ENCODE measurements around the gene CRYBG3.

The CRYBG3 gene

DNA sequence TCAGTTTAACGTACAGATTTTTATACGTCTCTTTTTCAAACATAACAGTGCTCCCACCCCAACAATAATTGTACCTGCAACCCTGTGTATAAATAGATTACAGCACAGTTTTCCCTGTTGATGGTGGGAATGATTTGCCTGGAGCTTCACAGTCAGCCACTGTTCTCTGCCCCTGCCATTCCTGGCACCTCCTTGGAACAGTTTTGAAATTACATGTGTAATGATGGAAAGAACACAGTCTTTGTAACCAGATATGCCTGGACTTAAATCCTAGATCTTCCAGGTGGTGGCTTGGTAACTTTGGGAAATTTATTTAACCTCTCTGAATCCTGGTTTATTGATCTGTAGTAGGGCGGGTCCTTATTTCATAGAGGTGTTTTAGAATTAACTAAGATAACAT is 27.0 kb downstream of the CRYBG3 start:
- H3K4me3 ChIP-seq = no peak overlapping the region
- no peak for TF ChIP-seq POLR2AphosphoS5 (IDR thresholded peaks at IDR 0.05; ENCODE audit: borderline replicate concordance, low read depth, low read length)
- TF ChIP-seq FOXP2 (optimal IDR thresholded peaks at IDR 0.05; ENCODE audit: control extremely low read depth, extremely low read length, insufficient read depth) = no peak
- no peak for TF ChIP-seq EZH2 (IDR thresholded peaks at IDR 0.05)

DNA sequence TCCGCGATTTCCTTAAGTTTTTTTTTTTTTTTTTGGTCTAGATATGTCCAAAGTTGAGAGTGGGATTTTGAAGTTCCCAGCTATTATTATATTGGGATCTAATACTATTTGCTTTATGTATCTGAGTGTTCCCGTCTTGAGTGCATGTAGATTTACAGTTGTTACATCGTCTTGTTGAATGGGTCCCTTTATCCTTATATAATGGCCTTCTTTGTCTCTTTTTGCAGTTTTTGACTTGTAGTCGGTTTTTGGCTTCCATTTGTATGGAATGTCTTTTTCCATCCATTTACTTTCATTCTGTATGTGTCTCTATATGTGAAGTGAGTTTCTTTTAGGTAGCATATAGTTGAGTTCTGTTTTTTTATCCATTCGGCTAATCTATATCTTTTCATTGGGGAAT is 35.6 kb downstream of the CRYBG3 start:
- DNase-seq (ENCODE audit: low read depth, low spot score) = no peak

More for the DNA sequence above, 27.0 kb downstream of the CRYBG3 start:
- H3K9me3 ChIP-seq (ENCODE audit: low read depth, low read length) = no peaks in the 10 kb centered on the region
- H3K27ac ChIP-seq = no peak overlapping the region
- H3K9ac ChIP-seq (ENCODE audit: insufficient read length) = no peak overlapping the region
- H3K36me3 ChIP-seq (ENCODE audit: insufficient read depth, low read length) = no peaks in the 10 kb centered on the region
- no peak for DNase-seq (ENCODE audit: low read depth, low spot score)

DNA sequence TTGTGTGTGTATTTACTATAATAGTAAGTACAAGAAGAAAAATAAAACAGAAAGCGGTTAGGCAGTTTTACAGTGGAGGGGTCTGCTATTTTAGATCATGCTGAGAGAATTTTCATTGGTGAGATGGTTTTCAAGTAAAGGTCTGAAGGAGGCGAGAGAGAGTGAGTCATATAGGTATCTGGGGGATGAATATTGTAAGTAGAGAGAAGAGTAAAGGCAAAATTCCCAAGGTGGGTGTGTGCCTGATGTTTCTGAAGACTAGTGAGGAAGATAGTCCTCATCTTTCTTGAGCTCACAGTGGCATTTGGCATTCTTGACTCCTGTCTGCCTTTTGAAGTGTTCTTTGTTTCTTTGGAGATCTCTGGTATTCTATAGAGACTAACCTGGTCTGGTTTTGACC is 38.6 kb downstream of the CRYBG3 start:
- H3K27ac ChIP-seq = no peak overlapping the region
- H3K9me3 ChIP-seq (ENCODE audit: low read depth, low read length) = no peaks in the 10 kb centered on the region
- no peak overlapping the region for H3K4me3 ChIP-seq
- H3K9ac ChIP-seq (ENCODE audit: insufficient read length) = no peak overlapping the region
- no peak for DNase-seq (ENCODE audit: low read depth, low spot score)
- no peak for TF ChIP-seq FOXP2 (optimal IDR thresholded peaks at IDR 0.05; ENCODE audit: control extremely low read depth, extremely low read length, insufficient read depth)
- TF ChIP-seq POLR2AphosphoS5 (IDR thresholded peaks at IDR 0.05; ENCODE audit: borderline replicate concordance, low read depth, low read length) = no peak
- TF ChIP-seq EZH2 (IDR thresholded peaks at IDR 0.05) = no peak
- no peaks in the 10 kb centered on the region for H3K36me3 ChIP-seq (ENCODE audit: insufficient read depth, low read length)

More for the DNA sequence above, 35.6 kb downstream of the CRYBG3 start:
- H3K27ac ChIP-seq = no peak overlapping the region
- no peaks in the 10 kb centered on the region for H3K9me3 ChIP-seq (ENCODE audit: low read depth, low read length)
- H3K9ac ChIP-seq (ENCODE audit: insufficient read length) = no peak overlapping the region
- no peaks in the 10 kb centered on the region for H3K36me3 ChIP-seq (ENCODE audit: insufficient read depth, low read length)
- no peak overlapping the region for H3K4me3 ChIP-seq
- TF ChIP-seq EZH2 (IDR thresholded peaks at IDR 0.05) = no peak
- no peak for TF ChIP-seq POLR2AphosphoS5 (IDR thresholded peaks at IDR 0.05; ENCODE audit: borderline replicate concordance, low read depth, low read length)

DNA sequence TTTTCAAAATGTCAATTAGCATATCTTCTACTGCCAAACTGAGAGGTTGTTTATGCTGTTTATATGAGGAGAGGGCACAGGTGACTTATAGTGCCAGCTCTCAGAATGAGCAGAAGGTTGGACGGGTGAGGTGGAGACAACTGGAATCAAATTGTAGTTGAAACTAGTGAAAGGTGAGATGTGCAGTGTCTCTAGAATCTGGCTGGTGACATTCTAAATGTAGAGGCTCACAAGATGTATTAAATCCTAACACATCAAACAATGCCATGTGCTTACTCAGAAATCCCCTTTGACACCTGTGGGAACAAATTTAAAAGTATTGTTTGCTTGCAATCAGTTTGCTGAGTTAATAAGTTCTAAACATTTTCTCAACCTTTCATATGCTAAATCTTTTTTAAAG is 40.8 kb downstream of the CRYBG3 start:
- Histone ChIP-seq H3K4me3 (no peak overlapping the region), H3K9me3 (ENCODE audit: low read depth, low read length) (no peaks in the 10 kb centered on the region), H3K36me3 (ENCODE audit: insufficient read depth, low read length) (no peaks in the 10 kb centered on the region), H3K9ac (ENCODE audit: insufficient read length) (no peak overlapping the region), H3K27ac (no peak overlapping the region)
- TF ChIP-seq POLR2AphosphoS5 (IDR thresholded peaks at IDR 0.05; ENCODE audit: borderline replicate concordance, low read depth, low read length) (no peak), EZH2 (IDR thresholded peaks at IDR 0.05) (no peak), FOXP2 (optimal IDR thresholded peaks at IDR 0.05; ENCODE audit: control extremely low read depth, extremely low read length, insufficient read depth) (no peak)
- no peak for DNase-seq (ENCODE audit: low read depth, low spot score)

DNA sequence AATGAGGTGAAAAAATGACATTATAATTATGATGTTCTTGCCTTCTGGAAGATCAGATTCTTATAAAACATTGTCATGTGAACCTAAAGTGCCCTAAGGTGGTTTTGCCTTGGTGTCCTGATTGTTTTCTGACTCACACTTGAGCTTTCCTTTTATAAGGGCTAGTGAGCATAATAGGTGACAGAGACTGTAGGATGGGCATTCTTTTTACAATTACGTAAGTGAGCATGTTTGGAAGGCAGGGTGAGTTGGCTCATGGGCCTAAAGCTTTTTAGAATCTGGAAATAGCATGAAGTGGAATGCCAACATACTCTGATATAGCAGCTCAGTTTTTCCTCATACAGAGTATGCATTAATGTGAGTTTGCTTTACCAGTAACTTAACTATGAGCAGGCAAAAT is 41.2 kb downstream of the CRYBG3 start:
- Histone ChIP-seq H3K36me3 (ENCODE audit: insufficient read depth, low read length) (no peaks in the 10 kb centered on the region), H3K9me3 (ENCODE audit: low read depth, low read length) (no peaks in the 10 kb centered on the region), H3K4me3 (no peak overlapping the region), H3K27ac (no peak overlapping the region), H3K9ac (ENCODE audit: insufficient read length) (no peak overlapping the region)
- TF ChIP-seq POLR2AphosphoS5 (IDR thresholded peaks at IDR 0.05; ENCODE audit: borderline replicate concordance, low read depth, low read length) (no peak), FOXP2 (optimal IDR thresholded peaks at IDR 0.05; ENCODE audit: control extremely low read depth, extremely low read length, insufficient read depth) (no peak), EZH2 (IDR thresholded peaks at IDR 0.05) (no peak)
- no peak for DNase-seq (ENCODE audit: low read depth, low spot score)

DNA sequence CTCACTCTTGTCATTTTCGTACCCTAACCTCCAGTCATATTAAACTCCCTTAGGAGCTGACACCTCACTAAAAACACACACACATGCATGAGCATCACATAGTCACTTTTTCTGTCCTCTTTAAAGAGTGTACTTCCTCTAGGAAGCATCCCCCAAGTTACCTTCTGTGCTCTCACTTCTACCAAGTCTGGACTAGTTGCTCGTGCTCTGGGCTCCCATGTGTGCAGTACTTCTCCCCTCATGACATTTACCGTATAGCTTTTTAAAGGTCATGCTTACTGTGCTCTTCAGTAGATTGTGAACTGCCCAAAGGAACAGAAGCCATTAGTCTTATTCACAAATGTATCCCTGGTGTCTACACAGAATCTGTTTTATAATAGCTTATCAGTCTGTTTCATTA is 42.0 kb downstream of the CRYBG3 start:
- no peak overlapping the region for H3K4me3 ChIP-seq
- H3K36me3 ChIP-seq (ENCODE audit: insufficient read depth, low read length) = no peaks in the 10 kb centered on the region
- no peak for DNase-seq (ENCODE audit: low read depth, low spot score)
- no peak overlapping the region for H3K27ac ChIP-seq
- TF ChIP-seq POLR2AphosphoS5 (IDR thresholded peaks at IDR 0.05; ENCODE audit: borderline replicate concordance, low read depth, low read length) (no peak), EZH2 (IDR thresholded peaks at IDR 0.05) (no peak), FOXP2 (optimal IDR thresholded peaks at IDR 0.05; ENCODE audit: control extremely low read depth, extremely low read length, insufficient read depth) (no peak)
- no peak overlapping the region for H3K9ac ChIP-seq (ENCODE audit: insufficient read length)
- H3K9me3 ChIP-seq (ENCODE audit: low read depth, low read length) = no peaks in the 10 kb centered on the region

DNA sequence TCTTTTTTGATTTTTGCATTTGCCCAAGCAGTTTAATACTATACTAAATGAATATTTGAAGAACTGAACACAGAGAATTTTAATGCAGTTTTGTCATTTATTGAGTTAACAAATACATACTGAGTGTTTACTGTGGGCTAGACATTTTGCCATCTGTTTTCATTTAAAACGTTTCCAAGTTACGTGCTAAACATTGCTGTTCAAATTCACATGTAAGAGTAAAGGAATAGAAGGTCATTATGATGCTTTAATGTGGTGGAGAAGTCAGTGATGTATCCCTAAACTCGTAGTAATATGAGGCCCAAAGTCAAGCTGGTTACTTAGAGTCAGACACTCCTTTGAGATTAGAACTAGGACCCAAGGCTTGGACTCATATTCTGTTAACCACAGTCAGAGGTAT is 49.4 kb downstream of the CRYBG3 start:
- DNase-seq (ENCODE audit: low read depth, low spot score) = no peak
- H3K4me3 ChIP-seq = no peak overlapping the region
- H3K9ac ChIP-seq (ENCODE audit: insufficient read length) = no peak overlapping the region
- H3K9me3 ChIP-seq (ENCODE audit: low read depth, low read length) = no peaks in the 10 kb centered on the region
- TF ChIP-seq FOXP2 (optimal IDR thresholded peaks at IDR 0.05; ENCODE audit: control extremely low read depth, extremely low read length, insufficient read depth) (no peak), EZH2 (IDR thresholded peaks at IDR 0.05) (no peak), POLR2AphosphoS5 (IDR thresholded peaks at IDR 0.05; ENCODE audit: borderline replicate concordance, low read depth, low read length) (no peak)
- H3K36me3 ChIP-seq (ENCODE audit: insufficient read depth, low read length) = no peaks in the 10 kb centered on the region
- no peak overlapping the region for H3K27ac ChIP-seq

DNA sequence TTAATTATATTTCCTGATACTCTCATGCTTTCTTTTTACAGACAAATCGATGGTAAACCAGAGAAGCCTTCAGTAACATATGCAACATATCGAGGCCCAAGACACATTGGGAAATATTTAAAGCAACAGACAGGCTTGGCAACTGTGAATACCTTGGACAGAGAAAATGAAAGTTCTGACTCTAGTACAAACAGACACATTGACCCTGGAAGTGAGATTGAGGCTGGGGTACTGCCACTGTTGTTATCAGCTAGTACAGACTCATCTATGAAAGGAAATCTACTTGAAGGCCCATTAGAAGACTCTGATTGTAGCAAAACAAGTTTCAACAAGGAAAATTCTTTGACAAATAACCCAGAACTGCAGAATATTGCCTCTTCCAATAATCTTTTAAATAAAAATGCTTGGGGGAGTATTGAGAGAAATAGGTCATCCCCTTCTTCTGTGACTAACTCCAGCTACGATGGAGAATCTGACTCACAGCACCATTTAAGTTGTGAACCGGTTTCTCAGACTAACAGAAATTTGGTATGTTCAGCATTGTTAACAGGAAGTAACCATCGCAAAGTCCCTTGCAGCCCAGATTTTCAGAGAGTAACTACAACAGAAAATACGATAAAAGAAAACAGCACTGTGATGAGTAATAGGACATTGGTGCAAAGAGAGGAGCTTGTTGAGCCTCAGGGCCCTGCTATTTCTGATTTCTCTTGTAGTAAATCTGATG is 50.2 kb downstream of the CRYBG3 start:
- TF ChIP-seq EZH2 (IDR thresholded peaks at IDR 0.05) (no peak), FOXP2 (optimal IDR thresholded peaks at IDR 0.05; ENCODE audit: control extremely low read depth, extremely low read length, insufficient read depth) (no peak), POLR2AphosphoS5 (IDR thresholded peaks at IDR 0.05; ENCODE audit: borderline replicate concordance, low read depth, low read length) (no peak)
- H3K36me3 ChIP-seq (ENCODE audit: insufficient read depth, low read length) = no peaks in the 10 kb centered on the region
- DNase-seq (ENCODE audit: low read depth, low spot score) = no peak
- H3K9ac ChIP-seq (ENCODE audit: insufficient read length) = no peak overlapping the region
- H3K27ac ChIP-seq = no peak overlapping the region
- H3K4me3 ChIP-seq = no peak overlapping the region
- H3K9me3 ChIP-seq (ENCODE audit: low read depth, low read length) = no peaks in the 10 kb centered on the region

DNA sequence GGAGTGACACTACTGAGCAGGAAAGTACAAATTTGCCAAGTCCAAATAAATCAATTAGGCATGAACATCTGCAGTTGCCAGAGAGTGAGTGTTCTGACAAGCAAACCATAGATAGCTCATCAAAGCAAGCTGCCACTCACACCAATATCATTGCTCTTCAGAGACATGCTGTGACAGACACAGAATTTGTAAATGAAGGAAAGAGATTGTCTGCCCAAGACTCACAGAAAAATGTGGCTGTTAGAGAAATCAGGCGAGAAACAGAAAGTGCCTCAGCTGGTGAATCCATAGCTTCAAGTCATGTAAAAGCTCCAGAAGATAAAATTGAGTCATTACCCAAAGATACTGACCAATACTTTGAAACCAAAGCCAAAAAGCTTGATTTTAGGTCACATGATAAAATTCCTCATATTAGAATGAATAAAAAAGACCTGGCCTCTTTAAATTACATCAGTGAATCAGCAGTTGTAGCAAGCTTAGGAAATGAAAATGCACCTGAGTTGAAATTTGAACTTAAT is 50.8 kb downstream of the CRYBG3 start:
- Histone ChIP-seq H3K27ac (no peak overlapping the region), H3K4me3 (no peak overlapping the region), H3K9me3 (ENCODE audit: low read depth, low read length) (no peaks in the 10 kb centered on the region), H3K36me3 (ENCODE audit: insufficient read depth, low read length) (no peaks in the 10 kb centered on the region), H3K9ac (ENCODE audit: insufficient read length) (no peak overlapping the region)
- no peak for TF ChIP-seq POLR2AphosphoS5 (IDR thresholded peaks at IDR 0.05; ENCODE audit: borderline replicate concordance, low read depth, low read length)
- no peak for TF ChIP-seq EZH2 (IDR thresholded peaks at IDR 0.05)
- no peak for DNase-seq (ENCODE audit: low read depth, low spot score)
